OCI-LY1 (cell line): ENCODE results near the gene GFRA4.

Experiments
- CTCF ChIP-seq: fragments of 200-600 bp; sonication (generic), shearing (Covaris generic); IDR thresholded peaks from 2 replicates; pipeline ENCODE4 v1.5.1; 2017; ENCODE audit warnings: mild to moderate bottlenecking, antibody characterized with exemption, low read length, moderate library complexity, mixed read lengths
- EZH2 ChIP-seq: fragments of 200-600 bp; sonication (generic), shearing (Covaris generic); IDR thresholded peaks from 2 replicates; pipeline ENCODE4 v1.8.0; 2017; ENCODE audit warnings: borderline replicate concordance, mixed run types, mild to moderate bottlenecking, antibody characterized with exemption, low read length, moderate library complexity, mixed read lengths

- no peak for TF ChIP-seq EZH2
- no peak for TF ChIP-seq CTCF
Observed at GRCh38 chr20:3690413-3690812, 27.2 kb upstream of the GFRA4 start.
